IMR-90 (cell line): ENCODE results near the gene PCYOX1L. TPM values are rescaled to one million over a fixed set of nuclear protein-coding genes. Genes with fewer than 3 reads are reported as not detected.

Source experiments
- ATAC-seq: fragments of 200-7000 bp; cut with Tn5 transposase; 2 replicates; pipeline ENCODE4 v1.9.1; 2020; ENCODE audit warnings: low read depth, mild to moderate bottlenecking, moderate library complexity
- Bru-seq: library from RNA; stranded (reverse); fragments of 400-500 nt; gene quantifications from one replicate; lab custom pipeline; 2021; lab: Mats Ljungman, UMichigan
- BruChase-seq, 2 experiments: library from RNA; stranded (reverse); fragments of 400-500 nt; gene quantifications; one replicate each; lab custom pipeline; 2021; lab: Mats Ljungman, UMichigan
- BruUV-seq: library from RNA; stranded (reverse); fragments of 400-500 nt; replicated peaks from 2 replicates; lab custom pipeline; 2021; lab: Mats Ljungman, UMichigan
- CTCF ChIA-PET: fragments of 300-600 bp; formaldehyde crosslinking; extraction: SDS; loops from one replicate; lab custom pipeline; 2021; ENCODE audit warnings: antibody characterized with exemption; lab: Yijun Ruan, JAX
- POLR2A ChIA-PET: fragments of 300-600 bp; sonication (Branson Sonifier 250); formaldehyde crosslinking; loops from one replicate; lab custom pipeline; 2022; ENCODE audit warnings: antibody characterized with exemption; ENCODE audit not compliant: unreplicated experiment; lab: Charles Lee
- DNase-seq: peaks from one replicate; pipeline ENCODE4 v3.0.0; 2013
- H2AFZ ChIP-seq: replicated peaks from 2 replicates; pipeline ENCODE3; 2013; ENCODE audit warnings: low read length, mild to moderate bottlenecking; ENCODE audit not compliant: poor library complexity
- H2AK5ac ChIP-seq: 2 replicates; pipeline ENCODE4 v1.6.1; 2013; ENCODE audit warnings: low read depth, low read length, inconsistent platforms
- H2AK9ac ChIP-seq: replicated peaks from 2 replicates; pipeline ENCODE3; 2013; ENCODE audit warnings: mild to moderate bottlenecking, low read depth, low read length, moderate library complexity; ENCODE audit not compliant: poor library complexity
- H2BK120ac ChIP-seq: 2 replicates; pipeline ENCODE4 v1.6.1; 2013; ENCODE audit warnings: low read depth, low read length, inconsistent platforms
- H2BK15ac ChIP-seq: 3 replicates; pipeline ENCODE4 v1.6.1; 2013; ENCODE audit warnings: low read depth, low read length, inconsistent platforms
- H2BK20ac ChIP-seq: 2 replicates; pipeline ENCODE4 v1.6.1; 2013; ENCODE audit warnings: low read depth, mild to moderate bottlenecking, inconsistent platforms, low read length, moderate library complexity
- H2BK5ac ChIP-seq: 2 replicates; pipeline ENCODE4 v1.6.1; 2013; ENCODE audit warnings: mild to moderate bottlenecking, low read depth, low read length, inconsistent platforms; ENCODE audit not compliant: poor library complexity, severe bottlenecking
- H3K14ac ChIP-seq: replicated peaks from 2 replicates; pipeline ENCODE4 v1.6.1; 2013; ENCODE audit warnings: low read depth, low read length, inconsistent platforms
- H3K18ac ChIP-seq: 2 replicates; pipeline ENCODE4 v1.6.1; 2013; ENCODE audit warnings: low read depth, low read length, control low read depth
- H3K23ac ChIP-seq: 2 replicates; pipeline ENCODE4 v1.6.1; 2013; ENCODE audit warnings: low read depth, low read length, inconsistent platforms
- H3K27ac ChIP-seq: 2 replicates; pipeline ENCODE4 v1.5.1; 2013; ENCODE audit warnings: mild to moderate bottlenecking, control low read depth, low read length; ENCODE audit not compliant: insufficient read depth
- H3K27me3 ChIP-seq: 2 replicates; pipeline ENCODE4 v1.6.1; 2013; ENCODE audit warnings: low read length; ENCODE audit not compliant: control insufficient read depth, insufficient read depth
- H3K36me3 ChIP-seq: 2 replicates; pipeline ENCODE4 v1.6.1; 2013; ENCODE audit warnings: low read length, mixed read lengths; ENCODE audit not compliant: control insufficient read depth, insufficient read depth
- H3K4ac ChIP-seq: 2 replicates; pipeline ENCODE4 v1.6.1; 2013; ENCODE audit warnings: low read depth, low read length, inconsistent platforms
- H3K4me1 ChIP-seq: 2 replicates; pipeline ENCODE4 v1.6.1; 2013; ENCODE audit warnings: low read length, mixed read lengths; ENCODE audit not compliant: control insufficient read depth, insufficient read depth
- H3K4me2 ChIP-seq: 2 replicates; pipeline ENCODE4 v1.6.1; 2013; ENCODE audit warnings: low read depth, mild to moderate bottlenecking, control low read depth, low read length, moderate library complexity
- H3K4me3 ChIP-seq: 2 replicates; pipeline ENCODE4 v1.5.1; 2013; ENCODE audit warnings: low read depth, mild to moderate bottlenecking, control low read depth, low read length, moderate library complexity; ENCODE audit not compliant: insufficient read depth
- H3K56ac ChIP-seq: 2 replicates; pipeline ENCODE4 v1.6.1; 2013; ENCODE audit warnings: low read length, inconsistent platforms; ENCODE audit not compliant: insufficient read depth; ENCODE audit errors: extremely low read depth
- H3K79me1 ChIP-seq, 2 experiments: 2 replicates each; pipeline ENCODE4 v1.6.1; 2013; ENCODE audit warnings: low read length in 2 of 2, inconsistent platforms in 1 of 2, low read depth in 1 of 2
- H3K9ac ChIP-seq: 2 replicates; pipeline ENCODE4 v1.6.1; 2013; ENCODE audit warnings: low read depth, low read length, control low read depth
- H3K9me1 ChIP-seq: 2 replicates; pipeline ENCODE4 v1.6.1; 2013; ENCODE audit warnings: low read length, inconsistent platforms; ENCODE audit not compliant: insufficient read depth
- H3K9me3 ChIP-seq: 2 replicates; pipeline ENCODE4 v1.6.1; 2013; ENCODE audit warnings: low read length; ENCODE audit not compliant: control insufficient read depth, insufficient read depth
- H4K20me1 ChIP-seq: 2 replicates; pipeline ENCODE4 v1.6.1; 2013; ENCODE audit warnings: low read length, inconsistent platforms; ENCODE audit not compliant: insufficient read depth
- H4K5ac ChIP-seq: 2 replicates; pipeline ENCODE4 v1.6.1; 2013; ENCODE audit warnings: mild to moderate bottlenecking, low read depth, low read length, control low read depth
- H4K8ac ChIP-seq, 2 experiments: 2 replicates each; pipeline ENCODE4 v1.6.1; 2013; ENCODE audit warnings: low read depth in 2 of 2, low read length in 2 of 2, control low read depth in 1 of 2, inconsistent platforms in 1 of 2
- H4K91ac ChIP-seq: 2 replicates; pipeline ENCODE4 v1.6.1; 2013; ENCODE audit warnings: low read depth, low read length, inconsistent platforms; ENCODE audit not compliant: insufficient read depth
- CEBPB ChIP-seq: IDR thresholded peaks from 2 replicates; pipeline ENCODE4 v1.6.1; 2012; ENCODE audit warnings: low read depth, low read length, improper control_type of control experiment
- CHD1 ChIP-seq: IDR thresholded peaks from 2 replicates; pipeline ENCODE4 v1.6.1; 2012; ENCODE audit warnings: low read depth, low read length, improper control_type of control experiment
- CTCF ChIP-seq: conservative IDR thresholded peaks from 2 replicates; pipeline ENCODE4 v1.5.1; 2012; ENCODE audit warnings: mild to moderate bottlenecking, low read depth, low read length, improper control_type of control experiment
- FOS ChIP-seq: fragments of 150-350 bp; IDR thresholded peaks from 2 replicates; pipeline ENCODE4 v1.6.1; 2016; ENCODE audit warnings: low read depth, low read length
- MAFK ChIP-seq: IDR thresholded peaks from 2 replicates; pipeline ENCODE4 v1.6.1; 2012; ENCODE audit warnings: low read depth, low read length, improper control_type of control experiment
- MXI1 ChIP-seq: IDR thresholded peaks from 2 replicates; pipeline ENCODE4 v1.6.1; 2012; ENCODE audit warnings: low read depth, mild to moderate bottlenecking, low read length, moderate library complexity, borderline replicate concordance
- POLR2A ChIP-seq: IDR thresholded peaks from 2 replicates; pipeline ENCODE4 v1.6.1; 2012; ENCODE audit warnings: mild to moderate bottlenecking, low read depth, low read length
- RAD21 ChIP-seq: IDR thresholded peaks from 2 replicates; pipeline ENCODE4 v1.6.1; 2012; ENCODE audit warnings: low read length, improper control_type of control experiment
- RCOR1 ChIP-seq: IDR thresholded peaks from 2 replicates; pipeline ENCODE4 v1.6.1; 2012; ENCODE audit warnings: mild to moderate bottlenecking, low read length, improper control_type of control experiment; ENCODE audit not compliant: insufficient replicate concordance
- RFX5 ChIP-seq: IDR thresholded peaks from 2 replicates; pipeline ENCODE4 v1.8.0; 2012; ENCODE audit warnings: low read depth, mild to moderate bottlenecking, low read length, moderate library complexity
- SMC3 ChIP-seq: fragments of 150-350 bp; IDR thresholded peaks from 2 replicates; pipeline ENCODE4 v1.6.1; 2016; ENCODE audit warnings: low read depth, mild to moderate bottlenecking, antibody characterized with exemption, low read length, moderate library complexity
- USF2 ChIP-seq: fragments of 150-350 bp; IDR thresholded peaks from 2 replicates; pipeline ENCODE4 v1.6.1; 2017; ENCODE audit warnings: mild to moderate bottlenecking, antibody characterized with exemption, low read length, low read depth
- WGBS, 2 experiments: methylation state at CpG; one replicate each; pipeline versions ENCODE4 v1.1.5 to v1.1.7; 2013; ENCODE audit warnings: missing lambda C conversion rate in 2 of 2; ENCODE audit not compliant: insufficient read length in 1 of 2; ENCODE audit errors: extremely low coverage in 2 of 2; 5-methylcytosine and 5-hydroxymethylcytosine counted together
- dilution Hi-C: fragments of 300-500 bp; cut with HindIII; formaldehyde crosslinking; loops from one replicate; pipeline ENCODE4 v1.14.3; 2018; ENCODE audit warnings: low sequenced_read_pairs; ENCODE audit not compliant: unreplicated experiment
- in situ Hi-C: fragments of 300-500 bp; cut with MboI; formaldehyde crosslinking; loops from 3 replicates; pipeline ENCODE4 v1.14.3; 2019; ENCODE audit warnings: low sequenced_read_pairs, inconsistent platforms, mixed read lengths
- intact Hi-C: fragments of 100-400 bp; cut with micrococcal nuclease; formaldehyde crosslinking; loops from 2 replicates; pipeline ENCODE4 v1.10.0; 2022
- long read RNA-seq: library from polyadenylated mRNA; unstranded; transcript quantifications from one replicate; pipeline ENCODE4 v2.0.0, GENCODE V29; 2021; ENCODE audit not compliant: unreplicated experiment
- polyA plus RNA-seq, 3 experiments: library from polyadenylated mRNA; depleted of rRNA; stranded (reverse); fragments of >200 nt; gene quantifications; 2 replicates each; pipeline ENCODE4 v1.2.3, GENCODE V29; 2012; ENCODE audit warnings: low replicate concordance in 1 of 3
- total RNA-seq: library from RNA; depleted of rRNA; stranded (reverse); fragments of >200 nt; gene quantifications from 2 replicates; pipeline ENCODE4 v1.2.3, GENCODE V29; 2012; rRNA removed

The PCYOX1L gene
- total RNA-seq: 5.8 and 7.0 TPM in 2 replicates
- polyA plus RNA-seq (2012; rRNA removed): 14.3 and 16.3 TPM in 2 replicates
- polyA plus RNA-seq (2012; cell fraction: cytosol; rRNA removed): 10.1 and 15.5 TPM in 2 replicates
- 30.0 and 32.4 TPM in 2 replicates for polyA plus RNA-seq (2012; cell fraction: nucleus; rRNA removed; ENCODE audit: low replicate concordance)
- percentile 43 among the genes with signal in this experiment for Bru-seq, nascent RNA
- percentile 47 among the genes with signal in this experiment for BruChase-seq, experiment 1, labeled RNA remaining after a 6-hour chase
- percentile 53 among the genes with signal in this experiment for BruChase-seq, experiment 2, labeled RNA remaining after a 2-hour chase
- long read RNA-seq, full-length matches to known transcripts: 18 of 26 reads
- long read RNA-seq, partial matches to known transcripts: 7 of 26 reads
- long read RNA-seq, other reads (novel, unspliced or antisense): 1 of 26 reads

GRCh38 chr5:149357370-149358293 is at the start of gene PCYOX1L:
Gene PCYOX1L (plus strand): TSS chr5:149358046. CDS start chr5:149358069, 23 bp downstream.
- no TSS peak for BruUV-seq
- Histone ChIP-seq H3K9ac (peak within 1 kb of the TSS; percentile 47), H3K14ac (peak within 1 kb of the TSS; percentile 89), H4K8ac (peak within 1 kb of the TSS; percentile 15 to 88; a peak in 2 of 4 replicates), H3K4me1 (no peaks in the 10 kb centered on the region), H3K56ac (no peak within 1 kb of the TSS), H2AK9ac (peak within 1 kb of the TSS; percentile 65), H2BK15ac (no peak within 1 kb of the TSS), H3K27ac (no peak within 1 kb of the TSS; the same call in 1 of the 2 replicates), H2BK120ac (peak within 1 kb of the TSS; percentile 12; the same call in 1 of the 2 replicates), H2BK5ac (no peak within 1 kb of the TSS), H2AK5ac (peak within 1 kb of the TSS; percentile 6; the same call in 1 of the 2 replicates), H3K9me3 (no peaks in the 10 kb centered on the region), H3K4me3 (peak within 1 kb of the TSS; percentile 67), H3K36me3 (peaks cover 7% of the 10 kb centered on the region), H3K23ac (peak within 1 kb of the TSS; percentile 90), H4K91ac (peak within 1 kb of the TSS; percentile 24; the same call in 1 of the 2 replicates), H3K18ac (no peak within 1 kb of the TSS), H4K20me1 (no peaks in the 10 kb centered on the region), H2BK20ac (no peak within 1 kb of the TSS), H3K27me3 (no peaks in the 10 kb centered on the region), H3K9me1 (peaks cover 3% of the 10 kb centered on the region), H3K79me1 (peaks cover 0 to 14% of the 10 kb centered on the region in 2 experiments; a peak in 1 of 4 replicates), H3K4ac (peak within 1 kb of the TSS; percentile 22), H4K5ac (0 out of 2 replicates have a peak within 1 kb of the TSS, but pooled peaks have one; percentile 2), H2AFZ (peak within 1 kb of the TSS; percentile 98), H3K4me2 (peak within 1 kb of the TSS; percentile 93)
- intact Hi-C loops (no loop called here), in situ Hi-C loops (no loop called here), dilution Hi-C loops (no loop called here)
- ChIA-PET POLR2A (interaction anchor here (1.1 to 1.2 kb wide), 2 partner anchors 11 to 51 kb away, joined by 3 to 6 read pairs; no protein-coding TSS in a partner anchor), CTCF (interaction anchor here (0.7 to 1.9 kb wide), 4 partner anchors 10 to 94 kb away, joined by 3 to 14 read pairs (median 4); no protein-coding TSS in a partner anchor)
- DNase-seq (peak; percentile 93), ATAC-seq (peak; percentile 100)
- WGBS, 2 experiments: 5% methylated on average over 16 of the region's 61 CpGs; no CpG with 5 or more reads in 1 of the 2 experiments
- TF ChIP-seq MAFK (peak; percentile 84), USF2 (peak; percentile 65; the same call in 1 of the 2 replicates), RFX5 (no peak), CEBPB (no peak), RAD21 (no peak), RCOR1 (peak; percentile 98), CHD1 (no peak), POLR2A (no peak), FOS (no peak), SMC3 (no peak), MXI1 (peak; percentile 52; the same call in 1 of the 2 replicates), CTCF (no peak)
